ENCODE measurements around the gene AP1B1. TPM values are rescaled to one million over a fixed set of nuclear protein-coding genes. Genes with fewer than 3 reads are reported as not detected.

AP1B1 gene
- polyA plus RNA-seq (2013): 40.3 and 41.0 TPM in 2 replicates

GRCh38 chr22:29387921-29388758 is at the start of gene AP1B1:
Gene AP1B1, minus strand, starts transcription at chr22:29388570. Its CDS starts 21,327 bp downstream, at chr22:29367243.
- peaks cover 13 to 26% of the 10 kb centered on the region in 2 experiments for H3K4me1 ChIP-seq (ENCODE audit: control insufficient read depth in 1 of 2, insufficient read depth in 2 of 2, low read length in 2 of 2)
- H2BK5ac ChIP-seq (ENCODE audit: low read depth, low read length, poor library complexity): peak within 1 kb of the TSS; percentile 22

GRCh38 chr22:29435236-29436136 is 47.1 kb upstream of the AP1B1 start:
- H3K18ac ChIP-seq (ENCODE audit: low read length): no peak overlapping the region
- H3K4ac ChIP-seq (ENCODE audit: low read depth, low read length): no peak overlapping the region
- no peak overlapping the region for H2BK5ac ChIP-seq (ENCODE audit: low read depth, low read length, poor library complexity)
- H3K79me2 ChIP-seq (ENCODE audit: control insufficient read depth, insufficient read depth, low read length, poor library complexity): no peaks in the 10 kb centered on the region
- no peaks in the 10 kb centered on the region for H3K9me3 ChIP-seq (ENCODE audit: insufficient read depth, low read depth, low read length)
- H3K4me3 ChIP-seq (ENCODE audit: low read depth, low read length): no peak overlapping the region
- no peak overlapping the region for H4K8ac ChIP-seq (ENCODE audit: low read depth, low read length)
- H3K27me3 ChIP-seq (ENCODE audit: insufficient read depth, low read length): no peaks in the 10 kb centered on the region
- no peaks in the 10 kb centered on the region for H3K36me3 ChIP-seq (ENCODE audit: control insufficient read depth in 1 of 2, insufficient read depth in 2 of 2, low read length in 2 of 2)
- no peak overlapping the region for H4K91ac ChIP-seq (ENCODE audit: low read depth, low read length)
- H2AK5ac ChIP-seq (ENCODE audit: low read length): no peak overlapping the region
- no peak overlapping the region for H3K27ac ChIP-seq (ENCODE audit: low read depth, low read length)
- no peak overlapping the region for H3K9ac ChIP-seq (ENCODE audit: low read length)
- H3K79me1 ChIP-seq (ENCODE audit: low read length): no peaks in the 10 kb centered on the region
- H4K12ac ChIP-seq (ENCODE audit: low read depth, low read length): no peak overlapping the region
- H3K4me1 ChIP-seq (ENCODE audit: control insufficient read depth in 1 of 2, insufficient read depth in 2 of 2, low read length in 2 of 2): no peaks in the 10 kb centered on the region
- no peak overlapping the region for H2BK120ac ChIP-seq (ENCODE audit: insufficient read depth, low read length, poor library complexity)
- H3K23ac ChIP-seq (ENCODE audit: low read length): no peak overlapping the region
- H3K4me2 ChIP-seq (ENCODE audit: low read length): no peak overlapping the region
- DNase-seq: no peak
- no CpG with 5 or more reads among the region's 5 CpGs for WGBS (ENCODE audit: extremely low coverage, insufficient coverage, insufficient read length)
- H2BK12ac ChIP-seq (ENCODE audit: low read length): no peak overlapping the region
- no peak overlapping the region for H2AFZ ChIP-seq (ENCODE audit: insufficient read depth, low read length, poor library complexity)
- H3K14ac ChIP-seq (ENCODE audit: low read length): no peak overlapping the region

More at GRCh38 chr22:29387921-29388758, at the start of gene AP1B1:
- H3K79me2 ChIP-seq (ENCODE audit: control insufficient read depth, insufficient read depth, low read length, poor library complexity): peaks cover 11% of the 10 kb centered on the region
- H3K9ac ChIP-seq (ENCODE audit: low read length): peak within 1 kb of the TSS; percentile 75
- H3K27ac ChIP-seq (ENCODE audit: low read depth, low read length): peak within 1 kb of the TSS; percentile 43
- H4K8ac ChIP-seq (ENCODE audit: low read depth, low read length): peak within 1 kb of the TSS; percentile 93
- H3K14ac ChIP-seq (ENCODE audit: low read length): peak within 1 kb of the TSS; percentile 63
- H3K4me2 ChIP-seq (ENCODE audit: low read length): peak within 1 kb of the TSS; percentile 75
- H3K27me3 ChIP-seq (ENCODE audit: insufficient read depth, low read length): no peaks in the 10 kb centered on the region
- no peaks in the 10 kb centered on the region for H3K36me3 ChIP-seq (ENCODE audit: control insufficient read depth in 1 of 2, insufficient read depth in 2 of 2, low read length in 2 of 2)
- WGBS (ENCODE audit: extremely low coverage, insufficient coverage, insufficient read length): no CpG with 5 or more reads among the region's 68 CpGs
- H2AFZ ChIP-seq (ENCODE audit: insufficient read depth, low read length, poor library complexity): peak within 1 kb of the TSS; percentile 99
- peak within 1 kb of the TSS; percentile 63 for H4K12ac ChIP-seq (ENCODE audit: low read depth, low read length)
- no peaks in the 10 kb centered on the region for H3K9me3 ChIP-seq (ENCODE audit: insufficient read depth, low read depth, low read length)
- H3K23ac ChIP-seq (ENCODE audit: low read length): no peak within 1 kb of the TSS
- H3K18ac ChIP-seq (ENCODE audit: low read length): peak within 1 kb of the TSS; percentile 40
- peak within 1 kb of the TSS; percentile 4 for H2BK120ac ChIP-seq (ENCODE audit: insufficient read depth, low read length, poor library complexity)
- peak within 1 kb of the TSS; percentile 88 for H4K91ac ChIP-seq (ENCODE audit: low read depth, low read length)
- peak; percentile 93 to 98 for DNase-seq
- no peak within 1 kb of the TSS for H2AK5ac ChIP-seq (ENCODE audit: low read length)
- H2BK12ac ChIP-seq (ENCODE audit: low read length): peak within 1 kb of the TSS; percentile 62
- H3K4me3 ChIP-seq (ENCODE audit: low read depth, low read length): peak within 1 kb of the TSS; percentile 88
- H3K79me1 ChIP-seq (ENCODE audit: low read length): peaks cover 5% of the 10 kb centered on the region
- peak within 1 kb of the TSS; percentile 77 for H3K4ac ChIP-seq (ENCODE audit: low read depth, low read length)

GRCh38 chr22:29434288-29434687 is 45.9 kb upstream of the AP1B1 start:
- no peak overlapping the region for H3K4me2 ChIP-seq (ENCODE audit: low read length)
- no peak overlapping the region for H2AK5ac ChIP-seq (ENCODE audit: low read length)
- no peaks in the 10 kb centered on the region for H3K27me3 ChIP-seq (ENCODE audit: insufficient read depth, low read length)
- no peak overlapping the region for H2BK5ac ChIP-seq (ENCODE audit: low read depth, low read length, poor library complexity)
- no peak overlapping the region for H3K23ac ChIP-seq (ENCODE audit: low read length)
- H3K4me1 ChIP-seq (ENCODE audit: control insufficient read depth in 1 of 2, insufficient read depth in 2 of 2, low read length in 2 of 2): no peaks in the 10 kb centered on the region
- no CpG with 5 or more reads among the region's 7 CpGs for WGBS (ENCODE audit: extremely low coverage, insufficient coverage, insufficient read length)
- H4K12ac ChIP-seq (ENCODE audit: low read depth, low read length): no peak overlapping the region
- H4K91ac ChIP-seq (ENCODE audit: low read depth, low read length): no peak overlapping the region
- no peak overlapping the region for H3K14ac ChIP-seq (ENCODE audit: low read length)
- no peak overlapping the region for H2BK12ac ChIP-seq (ENCODE audit: low read length)
- no peak overlapping the region for H4K8ac ChIP-seq (ENCODE audit: low read depth, low read length)
- no peak for DNase-seq
- H3K27ac ChIP-seq (ENCODE audit: low read depth, low read length): no peak overlapping the region
- H3K18ac ChIP-seq (ENCODE audit: low read length): no peak overlapping the region
- no peak overlapping the region for H2BK120ac ChIP-seq (ENCODE audit: insufficient read depth, low read length, poor library complexity)
- no peak overlapping the region for H3K4ac ChIP-seq (ENCODE audit: low read depth, low read length)
- no peaks in the 10 kb centered on the region for H3K79me2 ChIP-seq (ENCODE audit: control insufficient read depth, insufficient read depth, low read length, poor library complexity)
- no peaks in the 10 kb centered on the region for H3K36me3 ChIP-seq (ENCODE audit: control insufficient read depth in 1 of 2, insufficient read depth in 2 of 2, low read length in 2 of 2)
- no peaks in the 10 kb centered on the region for H3K79me1 ChIP-seq (ENCODE audit: low read length)
- H3K9me3 ChIP-seq (ENCODE audit: insufficient read depth, low read depth, low read length): no peaks in the 10 kb centered on the region
- no peak overlapping the region for H3K9ac ChIP-seq (ENCODE audit: low read length)
- no peak overlapping the region for H3K4me3 ChIP-seq (ENCODE audit: low read depth, low read length)
- no peak overlapping the region for H2AFZ ChIP-seq (ENCODE audit: insufficient read depth, low read length, poor library complexity)

- H2BK120ac ChIP-seq (ENCODE audit: insufficient read depth, low read length, poor library complexity): no peak overlapping the region
- H3K79me2 ChIP-seq (ENCODE audit: control insufficient read depth, insufficient read depth, low read length, poor library complexity): no peaks in the 10 kb centered on the region
- H3K79me1 ChIP-seq (ENCODE audit: low read length): no peaks in the 10 kb centered on the region
- no peak overlapping the region for H2BK12ac ChIP-seq (ENCODE audit: low read length)
- H3K23ac ChIP-seq (ENCODE audit: low read length): no peak overlapping the region
- H4K12ac ChIP-seq (ENCODE audit: low read depth, low read length): no peak overlapping the region
- no peak overlapping the region for H3K18ac ChIP-seq (ENCODE audit: low read length)
- H2BK5ac ChIP-seq (ENCODE audit: low read depth, low read length, poor library complexity): no peak overlapping the region
- H3K14ac ChIP-seq (ENCODE audit: low read length): no peak overlapping the region
- H3K27me3 ChIP-seq (ENCODE audit: insufficient read depth, low read length): no peaks in the 10 kb centered on the region
- no peak overlapping the region for H4K8ac ChIP-seq (ENCODE audit: low read depth, low read length)
- DNase-seq: no peak
- H3K4ac ChIP-seq (ENCODE audit: low read depth, low read length): no peak overlapping the region
- no peaks in the 10 kb centered on the region for H3K9me3 ChIP-seq (ENCODE audit: insufficient read depth, low read depth, low read length)
- H3K4me1 ChIP-seq (ENCODE audit: control insufficient read depth in 1 of 2, insufficient read depth in 2 of 2, low read length in 2 of 2): no peaks in the 10 kb centered on the region
- WGBS (ENCODE audit: extremely low coverage, insufficient coverage, insufficient read length): no CpG with 5 or more reads among the region's 3 CpGs
- no peak overlapping the region for H2AFZ ChIP-seq (ENCODE audit: insufficient read depth, low read length, poor library complexity)
- no peak overlapping the region for H3K9ac ChIP-seq (ENCODE audit: low read length)
- no peak overlapping the region for H3K4me2 ChIP-seq (ENCODE audit: low read length)
- H3K36me3 ChIP-seq (ENCODE audit: control insufficient read depth in 1 of 2, insufficient read depth in 2 of 2, low read length in 2 of 2): no peaks in the 10 kb centered on the region
- no peak overlapping the region for H4K91ac ChIP-seq (ENCODE audit: low read depth, low read length)
- no peak overlapping the region for H3K27ac ChIP-seq (ENCODE audit: low read depth, low read length)
- H2AK5ac ChIP-seq (ENCODE audit: low read length): no peak overlapping the region
- no peak overlapping the region for H3K4me3 ChIP-seq (ENCODE audit: low read depth, low read length)
Measured at GRCh38 chr22:29433856-29434255, 45.5 kb upstream of the AP1B1 start.
